ENCODE results near the gene CASZ1. TPM values are rescaled to one million over a fixed set of nuclear protein-coding genes. Genes with fewer than 3 reads are reported as not detected.
A peak's percentile ranks its signal among the peaks of the same experiment; 100 is the strongest.

Gene CASZ1
- total and polyA plus RNA-seq, 12 donors = 19.5 to 79.8 (median 64.7) TPM

- ATAC-seq (no peak), DNase-seq (no peak)
- peaks cover 0 to 5% (median 0%) of the 10 kb centered on the region in 9 donors for H3K36me3 ChIP-seq
- peaks cover 0 to 7% (median 0%) of the 10 kb centered on the region in 7 donors for H3K27me3 ChIP-seq
- intact Hi-C loops (cut with DNase I) = no loop called here
- no peak overlapping the region for H3K27ac ChIP-seq
- TF ChIP-seq, protein P1, sequence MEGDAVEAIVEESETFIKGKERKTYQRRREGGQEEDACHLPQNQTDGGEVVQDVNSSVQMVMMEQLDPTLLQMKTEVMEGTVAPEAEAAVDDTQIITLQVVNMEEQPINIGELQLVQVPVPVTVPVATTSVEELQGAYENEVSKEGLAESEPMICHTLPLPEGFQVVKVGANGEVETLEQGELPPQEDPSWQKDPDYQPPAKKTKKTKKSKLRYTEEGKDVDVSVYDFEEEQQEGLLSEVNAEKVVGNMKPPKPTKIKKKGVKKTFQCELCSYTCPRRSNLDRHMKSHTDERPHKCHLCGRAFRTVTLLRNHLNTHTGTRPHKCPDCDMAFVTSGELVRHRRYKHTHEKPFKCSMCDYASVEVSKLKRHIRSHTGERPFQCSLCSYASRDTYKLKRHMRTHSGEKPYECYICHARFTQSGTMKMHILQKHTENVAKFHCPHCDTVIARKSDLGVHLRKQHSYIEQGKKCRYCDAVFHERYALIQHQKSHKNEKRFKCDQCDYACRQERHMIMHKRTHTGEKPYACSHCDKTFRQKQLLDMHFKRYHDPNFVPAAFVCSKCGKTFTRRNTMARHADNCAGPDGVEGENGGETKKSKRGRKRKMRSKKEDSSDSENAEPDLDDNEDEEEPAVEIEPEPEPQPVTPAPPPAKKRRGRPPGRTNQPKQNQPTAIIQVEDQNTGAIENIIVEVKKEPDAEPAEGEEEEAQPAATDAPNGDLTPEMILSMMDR (IDR thresholded peaks at IDR 0.05) = no peak
- WGBS, 2 donors = 78% methylated on average over 13 to 14 of the region's 14 CpGs
- H3K4me1 ChIP-seq = peaks cover 1 to 43% (median 12%) of the 10 kb centered on the region in 9 donors
- no peak overlapping the region for H3K4me3 ChIP-seq
- no peaks in the 10 kb centered on the region for H3K9me3 ChIP-seq
Observed at GRCh38 chr1:10701145-10701544, 95.3 kb downstream of the CASZ1 start.

- Histone ChIP-seq H3K27ac (peak overlapping the region in 5 of 10 donors; percentile 16 to 50 (median 22)), H3K36me3 (peaks cover 0 to 5% (median 0%) of the 10 kb centered on the region in 9 donors), H3K4me1 (peaks cover 6 to 48% (median 18%) of the 10 kb centered on the region in 9 donors), H3K27me3 (peaks cover 0 to 3% (median 0%) of the 10 kb centered on the region in 7 donors), H3K4me3 (no peak overlapping the region), H3K9me3 (no peaks in the 10 kb centered on the region)
- DNase-seq = no peak
- WGBS, 2 donors = 66 to 75% methylated on average over 7 of the region's 7 CpGs
- TF ChIP-seq, protein P1 (IDR thresholded peaks at IDR 0.05) = no peak
- ATAC-seq = no peak
- intact Hi-C loops (cut with DNase I) = loop anchor here in 5 of 10 donors (10.0 kb wide), 5 partner anchors 85 to 635 kb away; partner anchors contain the start of gene CASZ1 (in 1 of the 5)
Observed at GRCh38 chr1:10699470-10699835, 97.0 kb downstream of the CASZ1 start.

DNA sequence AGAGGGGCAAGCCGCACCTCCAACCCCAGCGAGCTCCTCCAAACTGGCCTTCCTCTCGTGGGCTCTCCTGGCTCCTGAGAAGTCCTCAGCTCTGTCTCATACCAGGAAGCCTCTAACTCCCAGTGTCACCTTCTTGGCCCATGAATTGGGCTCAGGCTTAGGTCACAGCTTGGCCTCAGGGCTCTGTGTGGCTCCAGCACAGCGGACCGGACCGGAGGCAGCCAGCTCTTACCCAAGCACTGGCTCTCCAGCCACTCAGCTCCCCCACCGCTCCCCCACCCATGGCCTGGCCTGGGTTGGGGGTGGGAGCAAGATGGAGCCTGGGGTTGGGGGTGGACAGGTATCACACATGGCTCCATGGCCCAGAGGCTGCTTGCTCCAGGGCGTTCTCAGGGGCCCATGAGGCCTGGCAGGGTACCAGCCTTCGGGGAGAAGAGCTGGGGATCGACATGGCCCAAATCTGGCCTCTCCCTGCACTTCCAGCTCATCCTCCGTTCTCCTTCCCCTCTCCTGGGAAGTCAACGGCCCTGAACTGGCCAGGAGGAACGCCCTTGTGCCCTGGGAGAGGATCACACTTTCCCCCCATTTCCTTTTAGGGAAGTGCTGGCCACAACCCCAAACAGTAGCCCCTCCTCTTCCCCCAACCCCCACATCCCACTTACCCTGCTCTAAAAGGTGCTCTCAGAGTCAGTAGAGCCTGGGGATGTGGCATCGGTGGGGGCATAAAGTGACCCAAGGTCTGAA lies 97.5 kb downstream of the CASZ1 start:
- TF ChIP-seq, protein P1 (IDR thresholded peaks at IDR 0.05) = no peak
- Histone ChIP-seq H3K9me3 (no peaks in the 10 kb centered on the region), H3K27me3 (peaks cover 0 to 3% (median 0%) of the 10 kb centered on the region in 7 donors), H3K36me3 (peaks cover 0 to under 1% (median 0%) of the 10 kb centered on the region in 9 donors), H3K27ac (peak overlapping the region in 5 of 10 donors; percentile 16 to 50 (median 22)), H3K4me1 (peaks cover 6 to 48% (median 18%) of the 10 kb centered on the region in 9 donors), H3K4me3 (no peak overlapping the region)
- intact Hi-C loops (cut with DNase I) = loop anchor here in 5 of 10 donors (10.0 kb wide), 5 partner anchors 86 to 634 kb away; partner anchors contain the start of gene CASZ1 (in 1 of the 5)
- WGBS, 2 donors = 65 to 68% methylated on average over 14 of the region's 14 CpGs
- DNase-seq = no peak
- ATAC-seq = no peak

GRCh38 chr1:10697621-10698160 lies 98.8 kb downstream of the CASZ1 start:
- no peaks in the 10 kb centered on the region for H3K36me3 ChIP-seq
- no peak overlapping the region for H3K27ac ChIP-seq
- intact Hi-C loops (cut with DNase I) = loop anchor here in 5 of 10 donors (10.0 kb wide), 5 partner anchors 87 to 633 kb away; partner anchors contain the start of gene CASZ1 (in 1 of the 5)

More at GRCh38 chr1:10697621-10698160, 98.8 kb downstream of the CASZ1 start:
- ATAC-seq = no peak
- Histone ChIP-seq H3K9me3 (no peaks in the 10 kb centered on the region), H3K4me1 (peaks cover 10 to 55% (median 23%) of the 10 kb centered on the region in 9 donors), H3K4me3 (no peak overlapping the region), H3K27me3 (peaks cover 0 to 3% (median 0%) of the 10 kb centered on the region in 7 donors)
- no peak for DNase-seq
- TF ChIP-seq, protein P1 (IDR thresholded peaks at IDR 0.05) = no peak
- 90% methylated on average over 25 of the region's 25 CpGs for WGBS, 2 donors
